PC-9 (cell line): ENCODE results near the gene SLC39A3. TPM values are rescaled to one million over a fixed set of nuclear protein-coding genes. Genes with fewer than 3 reads are reported as not detected.

Experiments
- BruUV-seq: library from RNA; stranded (reverse); fragments of 400-500 nt; replicated peaks from 2 replicates; lab custom pipeline; 2021; lab: Mats Ljungman, UMichigan
- CTCF ChIA-PET: fragments of 300-600 bp; sonication (Branson Sonifier 250); formaldehyde crosslinking; loops from one replicate; lab custom pipeline; 2022; ENCODE audit warnings: antibody characterized with exemption; lab: Charles Lee
- POLR2A ChIA-PET: fragments of 300-600 bp; sonication (Branson Sonifier 250); formaldehyde crosslinking; loops from one replicate; lab custom pipeline; 2022; ENCODE audit warnings: antibody characterized with exemption; ENCODE audit not compliant: unreplicated experiment; lab: Charles Lee
- DNase-seq, 2 experiments: peaks; one replicate each; pipeline versions ENCODE4 v3.0.0 to v3.0.0-alpha.2; 2015 to 2022; ENCODE audit warnings: mixed read lengths in 1 of 2
- H2AFZ ChIP-seq: fragments of 200-600 bp; sonication (generic); 2 replicates; pipeline ENCODE4 v1.8.1; 2017; ENCODE audit warnings: antibody characterized with exemption
- H3F3A ChIP-seq: fragments of 200-600 bp; sonication (generic); 2 replicates; pipeline ENCODE4 v1.8.1; 2017; ENCODE audit warnings: antibody characterized with exemption, mild to moderate bottlenecking, low read depth; ENCODE audit not compliant: insufficient read depth
- H3K27ac ChIP-seq: fragments of 200-600 bp; sonication (generic); 2 replicates; pipeline ENCODE4 v1.6.1; 2016; ENCODE audit warnings: mixed run types
- H3K27me3 ChIP-seq: fragments of 200-600 bp; sonication (generic); 2 replicates; pipeline ENCODE4 v1.6.1; 2016; ENCODE audit warnings: low read depth, mixed run types; ENCODE audit not compliant: insufficient read depth
- H3K36me3 ChIP-seq: fragments of 200-600 bp; sonication (generic); 2 replicates; pipeline ENCODE4 v1.6.1; 2016; ENCODE audit warnings: low read depth, mixed run types
- H3K4me1 ChIP-seq: fragments of 200-600 bp; sonication (generic); replicated peaks from 2 replicates; pipeline ENCODE4 v1.6.1; 2016; ENCODE audit warnings: mixed run types; ENCODE audit not compliant: insufficient read depth
- H3K4me2 ChIP-seq: fragments of 200-600 bp; sonication (generic); 2 replicates; pipeline ENCODE4 v1.6.1; 2017; ENCODE audit warnings: mixed run types
- H3K4me3 ChIP-seq: fragments of 200-600 bp; sonication (generic); 2 replicates; pipeline ENCODE4 v1.6.1; 2016; ENCODE audit warnings: mixed run types
- H3K79me2 ChIP-seq: fragments of 200-600 bp; sonication (generic); 2 replicates; pipeline ENCODE4 v1.6.1; 2017; ENCODE audit warnings: low read depth, mixed run types
- H3K9me2 ChIP-seq: fragments of 200-600 bp; sonication (generic); 2 replicates; pipeline ENCODE4 v1.8.1; 2017; ENCODE audit warnings: mild to moderate bottlenecking; ENCODE audit not compliant: insufficient read depth
- H3K9me3 ChIP-seq: fragments of 200-600 bp; sonication (generic); 2 replicates; pipeline ENCODE4 v1.8.1; 2016; ENCODE audit warnings: low read depth; ENCODE audit not compliant: insufficient read depth
- H4K20me1 ChIP-seq: fragments of 200-600 bp; sonication (generic); 2 replicates; pipeline ENCODE4 v1.8.1; 2017; ENCODE audit not compliant: insufficient read depth
- EZH2 ChIP-seq: fragments of 200-600 bp; sonication (generic); IDR thresholded peaks from 2 replicates; pipeline ENCODE4 v1.8.0; 2017; ENCODE audit warnings: antibody characterized with exemption, low read depth
- intact Hi-C: fragments of 100-400 bp; cut with micrococcal nuclease; formaldehyde crosslinking; loops from one replicate; pipeline ENCODE4 v1.10.0; 2022; ENCODE audit not compliant: unreplicated experiment
- total RNA-seq: library from RNA; stranded (reverse); gene quantifications from 2 replicates; pipeline ENCODE4 v1.2.3, GENCODE V29; 2021
- TF ChIP-seq, protein P1 (sequence below): fragments of 200-600 bp; sonication (generic); conservative IDR thresholded peaks from 2 replicates; pipeline ENCODE4 v1.6.1; 2017; ENCODE audit warnings: mixed run types, antibody characterized with exemption, mild to moderate bottlenecking, moderate library complexity

Gene SLC39A3
- total RNA-seq, 1 experiment from 2014 or later, result 21.6 TPM

DNA sequence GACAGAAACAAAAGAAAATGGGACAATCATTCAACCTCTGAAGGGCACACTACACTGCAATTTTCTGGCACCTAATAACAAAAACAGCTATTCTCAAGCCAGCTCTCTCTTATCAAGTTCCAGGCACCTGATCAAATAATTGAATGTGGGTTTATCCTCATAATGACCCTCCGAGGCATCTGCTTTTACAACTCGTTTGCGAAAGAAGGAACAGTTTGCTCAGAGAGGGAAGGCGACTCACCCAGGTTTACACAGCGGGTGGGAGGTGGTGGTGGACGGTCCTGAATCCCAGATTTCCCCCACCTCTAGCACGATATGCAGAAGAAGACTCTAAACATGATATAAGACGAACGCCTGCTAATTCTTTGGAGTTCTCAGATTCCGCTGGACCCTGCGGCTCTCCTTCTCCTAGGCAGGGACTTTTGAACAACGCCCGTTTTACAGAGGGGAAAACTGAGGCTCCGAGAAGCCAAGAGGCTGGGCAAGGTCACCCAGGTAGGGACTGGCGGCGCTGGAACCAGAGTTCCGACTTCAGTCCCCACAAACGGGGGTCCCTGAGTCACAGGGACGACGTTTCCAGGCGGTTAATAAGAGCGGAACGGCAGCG is 42.6 kb upstream of the SLC39A3 start:
- H3F3A ChIP-seq, result peaks cover 8% of the 10 kb centered on the region; the same call in 1 of the 2 replicates
- H3K4me3 ChIP-seq, result peak overlapping the region; percentile 72
- H3K27me3 ChIP-seq, result no peaks in the 10 kb centered on the region
- H3K36me3 ChIP-seq, result no peaks in the 10 kb centered on the region
- H3K9me3 ChIP-seq, result no peaks in the 10 kb centered on the region
- peaks cover 10% of the 10 kb centered on the region; the same call in 1 of the 2 replicates for H3K4me1 ChIP-seq
- no peak for DNase-seq
- H3K27ac ChIP-seq, result peak overlapping the region; percentile 34; the same call in 1 of the 2 replicates
- peaks cover 10% of the 10 kb centered on the region for H4K20me1 ChIP-seq
- H3K4me2 ChIP-seq, result peak overlapping the region; percentile 89
- ChIA-PET CTCF (interaction anchor here (0.6 kb wide), 1 partner anchor 65 kb away, joined by 3 read pairs; no protein-coding TSS in a partner anchor), POLR2A (interaction anchor here (0.7 kb wide), 1 partner anchor 23 kb away, joined by 4 read pairs; no protein-coding TSS in a partner anchor)
- H3K9me2 ChIP-seq, result no peaks in the 10 kb centered on the region
- intact Hi-C loops, result no loop called here
- peaks cover 74% of the 10 kb centered on the region for H3K79me2 ChIP-seq
- H2AFZ ChIP-seq, result peak overlapping the region; percentile 81
- no TSS peak for BruUV-seq
- TF ChIP-seq, protein P1, sequence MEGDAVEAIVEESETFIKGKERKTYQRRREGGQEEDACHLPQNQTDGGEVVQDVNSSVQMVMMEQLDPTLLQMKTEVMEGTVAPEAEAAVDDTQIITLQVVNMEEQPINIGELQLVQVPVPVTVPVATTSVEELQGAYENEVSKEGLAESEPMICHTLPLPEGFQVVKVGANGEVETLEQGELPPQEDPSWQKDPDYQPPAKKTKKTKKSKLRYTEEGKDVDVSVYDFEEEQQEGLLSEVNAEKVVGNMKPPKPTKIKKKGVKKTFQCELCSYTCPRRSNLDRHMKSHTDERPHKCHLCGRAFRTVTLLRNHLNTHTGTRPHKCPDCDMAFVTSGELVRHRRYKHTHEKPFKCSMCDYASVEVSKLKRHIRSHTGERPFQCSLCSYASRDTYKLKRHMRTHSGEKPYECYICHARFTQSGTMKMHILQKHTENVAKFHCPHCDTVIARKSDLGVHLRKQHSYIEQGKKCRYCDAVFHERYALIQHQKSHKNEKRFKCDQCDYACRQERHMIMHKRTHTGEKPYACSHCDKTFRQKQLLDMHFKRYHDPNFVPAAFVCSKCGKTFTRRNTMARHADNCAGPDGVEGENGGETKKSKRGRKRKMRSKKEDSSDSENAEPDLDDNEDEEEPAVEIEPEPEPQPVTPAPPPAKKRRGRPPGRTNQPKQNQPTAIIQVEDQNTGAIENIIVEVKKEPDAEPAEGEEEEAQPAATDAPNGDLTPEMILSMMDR, result no peak
- no peak for TF ChIP-seq EZH2

DNA sequence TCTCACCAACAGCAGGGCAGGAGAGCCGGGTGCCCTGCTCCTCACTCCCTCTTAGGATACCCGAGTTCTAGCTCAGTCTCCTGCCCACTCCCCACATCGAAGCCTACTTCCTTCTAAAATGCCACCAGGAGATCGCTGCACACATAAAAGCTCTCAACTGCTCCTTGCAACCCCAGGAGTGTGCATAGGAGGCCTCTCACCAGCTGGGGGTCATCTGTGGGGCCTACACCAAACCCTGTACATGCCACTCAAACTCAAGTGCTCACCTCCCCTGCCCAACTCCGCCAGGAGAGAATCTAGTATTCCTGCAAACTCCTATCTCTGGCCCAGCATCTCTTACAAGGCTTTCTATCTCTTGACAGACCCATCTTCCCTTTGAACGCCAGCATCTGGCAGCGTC is 40.5 kb upstream of the SLC39A3 start:
- BruUV-seq, result no TSS peak
- Histone ChIP-seq H3K9me2 (no peaks in the 10 kb centered on the region), H3K4me3 (no peak overlapping the region), H3K27ac (no peak overlapping the region), H3F3A (peaks cover 8% of the 10 kb centered on the region; the same call in 1 of the 2 replicates), H3K4me2 (no peak overlapping the region), H3K9me3 (no peaks in the 10 kb centered on the region), H4K20me1 (peaks cover 14% of the 10 kb centered on the region), H3K36me3 (no peaks in the 10 kb centered on the region), H3K79me2 (peaks cover 76% of the 10 kb centered on the region), H2AFZ (no peak overlapping the region), H3K4me1 (peaks cover 10% of the 10 kb centered on the region; the same call in 1 of the 2 replicates), H3K27me3 (no peaks in the 10 kb centered on the region)
- no peak for DNase-seq
- intact Hi-C loops, result no loop called here
- TF ChIP-seq, protein P1, result no peak
- POLR2A ChIA-PET, result no interaction called here
- CTCF ChIA-PET, result no interaction called here

DNA sequence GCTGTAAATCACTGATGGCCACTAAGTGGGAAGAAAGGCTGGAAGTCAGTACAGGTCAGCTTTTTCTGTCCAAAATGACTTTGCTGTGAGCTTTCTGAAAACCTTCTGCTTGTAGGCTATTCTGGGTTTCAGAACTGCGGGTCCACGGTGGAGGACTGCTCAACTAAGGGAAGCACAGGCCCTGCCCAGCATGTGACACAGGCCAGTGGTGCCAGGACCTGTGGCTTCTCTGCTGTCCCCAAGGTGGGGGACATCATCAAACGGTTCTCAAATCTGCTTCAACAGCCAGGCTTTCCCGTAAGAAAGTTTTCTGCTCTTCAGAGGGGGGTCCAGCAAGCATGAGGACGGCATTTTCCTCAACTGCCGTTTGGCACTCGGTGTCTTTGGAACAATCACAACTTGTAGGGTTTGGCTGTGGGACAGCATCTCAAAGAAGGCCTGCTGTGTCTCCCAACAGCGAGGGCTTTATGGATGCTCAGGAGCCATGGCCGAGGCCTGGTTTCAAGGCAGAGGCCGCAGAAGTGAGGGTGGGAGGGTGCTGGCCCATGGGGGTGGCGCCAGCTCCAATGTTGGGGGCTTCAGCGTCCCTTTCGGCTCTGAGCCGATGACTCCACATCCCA is 39.4 kb upstream of the SLC39A3 start:
- peaks cover 14% of the 10 kb centered on the region for H4K20me1 ChIP-seq
- CTCF ChIA-PET, result no interaction called here

More for the DNA sequence above, 39.4 kb upstream of the SLC39A3 start:
- Histone ChIP-seq H3K36me3 (no peaks in the 10 kb centered on the region), H3K9me3 (no peaks in the 10 kb centered on the region), H3F3A (peaks cover 5% of the 10 kb centered on the region; the same call in 1 of the 2 replicates), H3K4me1 (peaks cover 10% of the 10 kb centered on the region; the same call in 1 of the 2 replicates), H3K9me2 (no peaks in the 10 kb centered on the region), H2AFZ (no peak overlapping the region), H3K79me2 (peaks cover 86% of the 10 kb centered on the region), H3K4me2 (no peak overlapping the region), H3K27me3 (no peaks in the 10 kb centered on the region), H3K27ac (no peak overlapping the region), H3K4me3 (no peak overlapping the region)
- no TSS peak for BruUV-seq
- no peak for DNase-seq
- intact Hi-C loops, result no loop called here
- POLR2A ChIA-PET, result no interaction called here
- no peak for TF ChIP-seq EZH2
- TF ChIP-seq, protein P1, result no peak
